ENCODE results near the gene NAALAD2. TPM values are rescaled to one million over a fixed set of nuclear protein-coding genes. Genes with fewer than 3 reads are reported as not detected.
"Not testable (repeated sequence)": the region's sequence is repeated elsewhere in the genome, so short reads cannot be mapped to it uniquely, and the experiment has no call there.

The NAALAD2 gene
- not detected in 2 replicates for total RNA-seq (2014; rRNA removed; shearing (Covaris generic))

- no peak for DNase-seq (ENCODE audit: low spot score)
- in situ Hi-C loops (cut with HindIII; ENCODE audit: low sequenced_read_pairs) = no loop called here
These were observed at the start of gene NAALAD2 for GRCh38 chr11:90134478-90135003. Gene NAALAD2, plus strand, starts transcription at chr11:90134663. Its CDS starts 96 bp downstream, at chr11:90134759.

DNA sequence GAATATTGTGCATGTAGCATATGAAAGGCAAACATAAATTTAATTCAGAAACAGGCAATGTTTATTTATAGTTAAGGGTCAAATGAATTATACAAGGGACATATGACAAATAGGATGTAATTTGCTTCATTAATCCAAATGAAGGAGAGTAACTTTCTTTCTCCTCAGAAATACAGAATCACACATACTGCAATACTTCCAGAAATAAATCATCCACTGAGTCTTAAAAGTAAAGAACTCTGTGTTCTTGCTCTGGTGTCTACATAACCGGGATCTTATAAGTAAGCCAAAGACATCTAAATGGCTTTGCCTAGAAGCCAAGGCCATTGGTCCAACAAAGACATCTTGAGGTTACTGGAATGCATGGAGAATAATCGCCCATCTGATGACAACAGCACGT lies 48.8 kb upstream of the NAALAD2 start, which contains the start of gene UBTFL1:
UBTFL1 (plus strand) TSS at position 301 of the 400 bp plus-strand sequence; CDS start at position 301, 0 bp downstream.
- in situ Hi-C loops (cut with HindIII; ENCODE audit: low sequenced_read_pairs); DNase-seq (ENCODE audit: low spot score): not testable (repeated sequence)

DNA sequence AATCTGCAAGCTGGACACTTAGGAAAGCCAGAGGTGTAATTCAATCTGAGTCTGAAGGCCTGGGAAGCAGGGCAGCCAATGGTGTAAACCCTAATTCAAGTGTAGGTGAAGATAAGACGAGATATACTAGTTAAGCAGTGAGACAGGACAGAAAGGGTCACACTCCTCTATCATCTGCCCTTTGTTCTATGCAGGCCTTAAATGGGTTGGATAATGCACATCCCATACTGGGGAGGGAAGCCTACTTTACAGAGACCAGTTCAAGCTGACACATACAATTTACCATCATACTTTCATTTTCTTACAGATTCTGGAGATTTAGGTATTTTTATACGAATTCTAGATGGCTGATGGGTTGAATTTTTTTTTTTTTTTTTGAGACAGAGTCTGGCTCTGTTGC lies 45.7 kb upstream of the NAALAD2 start:
- in situ Hi-C loops (cut with HindIII; ENCODE audit: low sequenced_read_pairs); DNase-seq (ENCODE audit: low spot score): not testable (repeated sequence)

DNA sequence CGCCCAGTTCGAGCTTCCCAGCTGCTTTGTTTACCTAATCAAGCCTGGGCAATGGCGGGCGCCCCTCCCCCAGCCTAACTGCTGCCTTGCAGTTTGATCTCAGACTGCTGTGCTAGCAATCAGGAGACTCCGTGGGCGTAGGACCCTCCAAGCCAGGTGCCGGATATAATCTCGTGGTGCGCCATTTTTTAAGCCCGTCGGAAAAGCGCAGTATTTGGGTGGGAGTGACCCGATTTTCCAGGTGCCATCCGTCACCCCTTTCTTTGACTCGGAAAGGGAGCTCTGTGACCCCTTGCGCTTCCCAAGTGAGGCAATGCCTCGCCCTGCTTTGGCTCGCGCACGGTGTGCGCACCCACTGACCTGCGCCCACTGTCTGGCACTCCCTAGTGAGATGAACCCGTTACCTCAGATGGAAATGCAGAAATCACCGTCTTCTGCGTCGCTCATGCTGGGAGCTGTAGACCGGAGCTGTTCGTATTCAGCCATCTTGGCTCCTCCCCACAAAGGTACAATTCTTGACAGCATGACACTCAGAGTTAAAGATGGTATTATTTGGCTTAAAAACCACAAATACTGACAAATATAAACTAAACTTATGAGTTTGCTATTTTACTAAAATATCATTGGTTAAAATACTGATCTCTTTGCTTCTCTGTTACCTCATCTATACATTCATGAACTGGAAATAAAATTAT lies 39.1 kb upstream of the NAALAD2 start:
- in situ Hi-C loops (cut with HindIII; ENCODE audit: low sequenced_read_pairs); DNase-seq (ENCODE audit: low spot score): not testable (repeated sequence)

DNA sequence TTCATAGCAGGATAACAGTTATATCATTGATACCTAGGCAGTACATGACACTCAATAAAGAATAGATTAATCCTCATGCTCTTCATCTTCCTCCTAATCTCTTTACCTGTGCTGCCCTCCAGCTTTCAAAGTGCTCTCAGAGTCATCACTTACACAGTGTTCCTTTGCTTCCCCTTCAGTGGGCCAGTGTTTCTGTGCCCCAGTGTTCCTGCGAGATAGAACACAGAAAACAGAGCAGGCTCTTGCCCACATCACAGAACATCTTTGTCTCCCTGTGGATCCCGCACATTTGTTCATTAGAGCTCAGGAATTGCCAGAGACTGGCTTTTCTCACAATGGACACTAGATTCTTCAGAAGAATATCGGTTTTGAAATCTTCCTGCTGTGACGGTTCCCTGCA lies 36.2 kb upstream of the NAALAD2 start:
- DNase-seq (ENCODE audit: low spot score); in situ Hi-C loops (cut with HindIII; ENCODE audit: low sequenced_read_pairs): not testable (repeated sequence)

DNA sequence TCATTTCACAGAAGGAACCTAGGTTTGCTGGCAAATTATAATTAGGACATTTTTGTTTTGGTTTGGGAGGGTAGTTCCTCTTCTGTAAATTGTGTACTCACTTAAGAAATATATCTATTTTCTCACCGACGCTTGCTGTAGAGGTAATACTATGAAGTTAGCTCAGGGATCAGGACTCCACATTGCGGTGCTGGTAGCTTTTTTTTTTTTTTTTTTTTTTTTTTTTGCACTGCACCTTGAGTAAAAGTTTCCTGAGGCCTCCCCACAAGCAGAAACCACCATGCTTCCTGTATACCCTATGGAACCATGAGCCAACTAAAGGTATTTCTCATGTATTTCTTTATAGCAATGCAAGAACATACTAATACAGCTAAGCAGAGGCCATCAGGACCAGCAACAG lies 34.0 kb upstream of the NAALAD2 start:
- no peak for DNase-seq (ENCODE audit: low spot score)
- in situ Hi-C loops (cut with HindIII; ENCODE audit: low sequenced_read_pairs) = no loop called here

GRCh38 chr11:90113541-90113940 lies 20.9 kb upstream of the NAALAD2 start:
- DNase-seq (ENCODE audit: low spot score) = no peak
- in situ Hi-C loops (cut with HindIII; ENCODE audit: low sequenced_read_pairs) = no loop called here

- in situ Hi-C loops (cut with HindIII; ENCODE audit: low sequenced_read_pairs) = no loop called here
These were observed 14.3 kb upstream of the NAALAD2 start for GRCh38 chr11:90120191-90120590.

GRCh38 chr11:90124371-90124770 lies 10.1 kb upstream of the NAALAD2 start:
- no peak for DNase-seq (ENCODE audit: low spot score)
- in situ Hi-C loops (cut with HindIII; ENCODE audit: low sequenced_read_pairs) = no loop called here

More at GRCh38 chr11:90120191-90120590, 14.3 kb upstream of the NAALAD2 start:
- DNase-seq (ENCODE audit: low spot score) = no peak

GRCh38 chr11:90124946-90125345 lies 9.5 kb upstream of the NAALAD2 start:
- in situ Hi-C loops (cut with HindIII; ENCODE audit: low sequenced_read_pairs) = no loop called here
- DNase-seq (ENCODE audit: low spot score) = no peak

DNA sequence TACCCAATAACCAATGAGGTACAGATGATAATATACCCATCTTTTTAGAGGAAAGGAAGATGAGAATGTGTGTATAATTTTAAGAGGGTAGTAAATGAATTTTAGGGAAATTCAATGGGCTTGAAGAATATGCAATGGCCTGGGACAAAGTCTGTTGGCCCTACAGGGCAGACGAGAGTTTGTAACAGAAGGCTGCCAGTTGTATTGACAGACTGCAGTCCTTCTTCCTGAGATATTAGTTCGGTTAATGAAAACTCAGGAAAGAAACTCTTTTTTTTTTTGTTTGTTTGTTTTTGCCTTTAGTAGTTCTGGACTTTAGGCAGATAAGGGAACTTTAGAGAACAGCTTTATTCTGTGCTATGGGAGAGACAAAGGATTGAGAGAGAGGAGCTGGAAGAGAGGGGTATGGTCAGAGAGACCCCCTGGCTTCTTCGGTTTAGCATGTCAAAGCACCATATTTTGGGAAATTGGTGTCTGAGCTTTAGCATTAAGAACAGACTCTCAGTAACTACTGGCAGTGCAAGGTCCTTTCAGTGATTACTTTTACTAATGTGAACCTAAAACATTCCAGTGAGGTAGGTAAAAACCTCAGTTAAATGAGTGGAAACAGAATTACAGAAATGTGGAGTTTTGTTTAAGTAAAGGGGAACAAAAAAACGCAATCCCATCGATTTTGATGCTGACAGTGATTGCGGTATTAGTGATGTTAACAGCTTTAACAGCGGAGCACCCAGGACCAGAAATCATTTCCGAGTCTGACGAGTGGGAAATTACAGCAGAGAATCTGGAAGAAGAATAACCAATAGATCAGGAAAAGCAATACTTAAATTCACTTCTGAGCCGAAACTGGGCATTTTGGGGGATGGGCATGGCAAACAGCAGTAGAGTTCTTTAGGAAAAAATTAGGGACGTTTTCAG lies 644 bp upstream of the NAALAD2 start:
- in situ Hi-C loops (cut with HindIII; ENCODE audit: low sequenced_read_pairs) = no loop called here

GRCh38 chr11:90135016-90135415 lies 553 bp downstream of the NAALAD2 start:
- no peak for DNase-seq (ENCODE audit: low spot score)
- in situ Hi-C loops (cut with HindIII; ENCODE audit: low sequenced_read_pairs) = no loop called here

More for the DNA sequence above, 644 bp upstream of the NAALAD2 start:
- DNase-seq (ENCODE audit: low spot score) = no peak

DNA sequence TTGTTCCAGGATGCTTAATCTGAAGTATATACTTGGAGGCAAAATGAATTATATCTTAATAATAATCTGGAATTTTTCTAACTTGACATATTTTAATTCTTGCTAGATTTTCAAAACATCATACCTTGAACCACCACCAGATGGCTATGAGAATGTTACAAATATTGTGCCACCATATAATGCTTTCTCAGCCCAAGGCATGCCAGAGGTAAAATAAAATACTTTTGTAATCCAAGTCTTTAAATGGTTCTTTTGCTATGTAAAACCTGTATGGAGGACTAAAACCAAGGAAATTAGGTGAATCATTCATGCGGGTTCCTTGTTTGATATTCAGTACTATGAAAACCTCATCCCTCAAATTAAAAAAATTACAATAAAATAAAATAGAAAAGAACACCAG lies 14.4 kb downstream of the NAALAD2 start:
- in situ Hi-C loops (cut with HindIII; ENCODE audit: low sequenced_read_pairs) = no loop called here

GRCh38 chr11:90166982-90167573 lies 32.6 kb downstream of the NAALAD2 start:
- DNase-seq (ENCODE audit: low spot score); in situ Hi-C loops (cut with HindIII; ENCODE audit: low sequenced_read_pairs): not testable (repeated sequence)

More for the DNA sequence above, 14.4 kb downstream of the NAALAD2 start:
- no peak for DNase-seq (ENCODE audit: low spot score)

GRCh38 chr11:90167704-90168103 lies 33.2 kb downstream of the NAALAD2 start:
- in situ Hi-C loops (cut with HindIII; ENCODE audit: low sequenced_read_pairs); DNase-seq (ENCODE audit: low spot score): not testable (repeated sequence)

GRCh38 chr11:90168571-90168970 lies 34.1 kb downstream of the NAALAD2 start:
- no peak for DNase-seq (ENCODE audit: low spot score)
- in situ Hi-C loops (cut with HindIII; ENCODE audit: low sequenced_read_pairs) = no loop called here

- in situ Hi-C loops (cut with HindIII; ENCODE audit: low sequenced_read_pairs) = no loop called here
These were observed 36.9 kb downstream of the NAALAD2 start for GRCh38 chr11:90171359-90171758.

DNA sequence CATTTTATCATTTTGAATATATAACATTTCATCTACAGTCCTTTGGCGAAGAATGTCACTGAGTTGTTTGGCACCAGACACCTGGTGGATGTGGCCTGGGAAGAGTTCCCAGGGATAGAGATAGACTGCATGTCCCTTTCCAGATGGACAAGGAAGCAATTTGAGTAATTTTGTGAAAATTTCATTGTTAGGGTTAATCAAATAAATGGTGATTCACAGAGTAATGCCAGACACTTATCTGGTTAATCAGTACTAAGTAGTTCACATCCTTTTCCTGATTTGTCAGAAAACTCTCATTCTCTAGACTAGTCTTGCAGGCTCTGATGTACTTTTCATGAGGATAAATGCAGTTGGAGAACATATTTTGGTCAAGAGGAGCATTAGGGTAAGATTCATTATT lies 41.6 kb downstream of the NAALAD2 start:
- in situ Hi-C loops (cut with HindIII; ENCODE audit: low sequenced_read_pairs) = no loop called here
- DNase-seq (ENCODE audit: low spot score) = no peak

More at GRCh38 chr11:90171359-90171758, 36.9 kb downstream of the NAALAD2 start:
- DNase-seq (ENCODE audit: low spot score) = no peak

- no peak for DNase-seq (ENCODE audit: low spot score)
- in situ Hi-C loops (cut with HindIII; ENCODE audit: low sequenced_read_pairs) = no loop called here
These were observed 44.3 kb downstream of the NAALAD2 start for GRCh38 chr11:90178751-90179150.

All from G401 (cell line).